Measurements from ENCODE around the gene DEFB124. TPM values are rescaled to one million over a fixed set of nuclear protein-coding genes. Genes with fewer than 3 reads are reported as not detected.

The DEFB124 gene
- total and polyA plus RNA-seq, 4 donors: 0.18 TPM; not detected in 3

GRCh38 chr20:31517373-31517772 is 42.4 kb upstream of the DEFB124 start:
- no peak overlapping the region for H3K4me3 ChIP-seq

DNA sequence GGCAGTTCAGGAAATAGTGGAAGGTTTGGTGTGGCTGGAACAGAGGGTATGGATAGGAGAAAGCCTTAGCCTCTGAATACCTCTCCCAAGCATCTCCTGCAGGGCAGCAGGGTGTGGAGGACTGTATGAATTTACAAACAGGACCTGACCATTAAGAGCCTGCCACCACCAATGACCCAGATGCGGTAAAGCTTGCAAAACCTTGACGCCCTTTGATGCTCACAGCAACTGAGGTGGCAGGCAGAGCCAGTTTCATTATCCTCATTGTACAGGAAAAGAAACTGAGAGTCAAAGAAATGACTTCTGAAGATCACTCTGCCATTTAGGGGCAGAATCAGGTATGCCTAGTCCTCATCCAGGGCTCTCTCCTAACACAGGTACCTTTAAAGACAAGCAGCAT is 41.7 kb upstream of the DEFB124 start:
- 72 to 76% methylated on average over 2 of the region's 2 CpGs for WGBS, 2 donors
- no peaks in the 10 kb centered on the region for H3K27me3 ChIP-seq (ENCODE audit: control insufficient read depth in 3 of 3, insufficient read depth in 3 of 3, low read length in 2 of 3)
- H3K4me1 ChIP-seq (ENCODE audit: control insufficient read depth in 5 of 5, insufficient read depth in 5 of 5, low read length in 5 of 5): peaks cover 11 to 19% (median 16%) of the 10 kb centered on the region in 5 donors
- H3K36me3 ChIP-seq (ENCODE audit: control insufficient read depth in 4 of 4, insufficient read depth in 4 of 4, low read length in 4 of 4): peaks cover 0 to 13% (median 9%) of the 10 kb centered on the region in 4 donors
- no peak overlapping the region for H3K27ac ChIP-seq (ENCODE audit: low read depth in 1 of 2, low read length in 1 of 2)
- TF ChIP-seq, protein P1, sequence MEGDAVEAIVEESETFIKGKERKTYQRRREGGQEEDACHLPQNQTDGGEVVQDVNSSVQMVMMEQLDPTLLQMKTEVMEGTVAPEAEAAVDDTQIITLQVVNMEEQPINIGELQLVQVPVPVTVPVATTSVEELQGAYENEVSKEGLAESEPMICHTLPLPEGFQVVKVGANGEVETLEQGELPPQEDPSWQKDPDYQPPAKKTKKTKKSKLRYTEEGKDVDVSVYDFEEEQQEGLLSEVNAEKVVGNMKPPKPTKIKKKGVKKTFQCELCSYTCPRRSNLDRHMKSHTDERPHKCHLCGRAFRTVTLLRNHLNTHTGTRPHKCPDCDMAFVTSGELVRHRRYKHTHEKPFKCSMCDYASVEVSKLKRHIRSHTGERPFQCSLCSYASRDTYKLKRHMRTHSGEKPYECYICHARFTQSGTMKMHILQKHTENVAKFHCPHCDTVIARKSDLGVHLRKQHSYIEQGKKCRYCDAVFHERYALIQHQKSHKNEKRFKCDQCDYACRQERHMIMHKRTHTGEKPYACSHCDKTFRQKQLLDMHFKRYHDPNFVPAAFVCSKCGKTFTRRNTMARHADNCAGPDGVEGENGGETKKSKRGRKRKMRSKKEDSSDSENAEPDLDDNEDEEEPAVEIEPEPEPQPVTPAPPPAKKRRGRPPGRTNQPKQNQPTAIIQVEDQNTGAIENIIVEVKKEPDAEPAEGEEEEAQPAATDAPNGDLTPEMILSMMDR (IDR thresholded peaks at IDR 0.05; ENCODE audit: control extremely low read depth, extremely low read depth): no peak
- H3K9me3 ChIP-seq (ENCODE audit: control insufficient read depth in 4 of 4, insufficient read depth in 3 of 4, low read length in 3 of 4): no peaks in the 10 kb centered on the region
- DNase-seq (no peak), ATAC-seq (ENCODE audit: insufficient read depth, low FRiP score) (no peak)
- no peak overlapping the region for H3K4me3 ChIP-seq
- no peak overlapping the region for H3K9ac ChIP-seq (ENCODE audit: insufficient read depth in 1 of 2, low read length in 2 of 2)

More at GRCh38 chr20:31517373-31517772, 42.4 kb upstream of the DEFB124 start:
- DNase-seq (no peak), ATAC-seq (ENCODE audit: insufficient read depth, low FRiP score) (no peak)
- H3K4me1 ChIP-seq (ENCODE audit: control insufficient read depth in 5 of 5, insufficient read depth in 5 of 5, low read length in 5 of 5): peaks cover 11 to 23% (median 16%) of the 10 kb centered on the region in 5 donors
- no peaks in the 10 kb centered on the region for H3K27me3 ChIP-seq (ENCODE audit: control insufficient read depth in 3 of 3, insufficient read depth in 3 of 3, low read length in 2 of 3)
- TF ChIP-seq, protein P1 (IDR thresholded peaks at IDR 0.05; ENCODE audit: control extremely low read depth, extremely low read depth): no peak
- WGBS, 2 donors: 69 to 75% methylated on average over 4 of the region's 4 CpGs
- peak overlapping the region in 1 of 2 donors; percentile 9 for H3K27ac ChIP-seq (ENCODE audit: low read depth in 1 of 2, low read length in 1 of 2)
- H3K36me3 ChIP-seq (ENCODE audit: control insufficient read depth in 4 of 4, insufficient read depth in 4 of 4, low read length in 4 of 4): peaks cover 0 to 13% (median 11%) of the 10 kb centered on the region in 4 donors
- no peaks in the 10 kb centered on the region for H3K9me3 ChIP-seq (ENCODE audit: control insufficient read depth in 4 of 4, insufficient read depth in 3 of 4, low read length in 3 of 4)
- H3K9ac ChIP-seq (ENCODE audit: insufficient read depth in 1 of 2, low read length in 2 of 2): no peak overlapping the region

GRCh38 chr20:31516166-31516565 is 41.2 kb upstream of the DEFB124 start:
- Histone ChIP-seq H3K9ac (ENCODE audit: insufficient read depth in 1 of 2, low read length in 2 of 2) (peak overlapping the region in 1 of 2 donors; percentile 63), H3K4me1 (ENCODE audit: control insufficient read depth in 5 of 5, insufficient read depth in 5 of 5, low read length in 5 of 5) (peaks cover 11 to 19% (median 16%) of the 10 kb centered on the region in 5 donors), H3K9me3 (ENCODE audit: control insufficient read depth in 4 of 4, insufficient read depth in 3 of 4, low read length in 3 of 4) (no peaks in the 10 kb centered on the region), H3K27me3 (ENCODE audit: control insufficient read depth in 3 of 3, insufficient read depth in 3 of 3, low read length in 2 of 3) (no peaks in the 10 kb centered on the region), H3K4me3 (no peak overlapping the region), H3K36me3 (ENCODE audit: control insufficient read depth in 4 of 4, insufficient read depth in 4 of 4, low read length in 4 of 4) (peaks cover 0 to 13% (median 9%) of the 10 kb centered on the region in 4 donors), H3K27ac (ENCODE audit: low read depth in 1 of 2, low read length in 1 of 2) (no peak overlapping the region)
- 90 to 95% methylated on average over 4 of the region's 4 CpGs for WGBS, 2 donors
- no peak for ATAC-seq (ENCODE audit: insufficient read depth, low FRiP score)
- DNase-seq: no peak
- TF ChIP-seq, protein P1 (IDR thresholded peaks at IDR 0.05; ENCODE audit: control extremely low read depth, extremely low read depth): no peak

GRCh38 chr20:31515775-31516107 is 40.8 kb upstream of the DEFB124 start:
- H3K9ac ChIP-seq (ENCODE audit: insufficient read depth in 1 of 2, low read length in 2 of 2): peak overlapping the region in 1 of 2 donors; percentile 81
- H3K27ac ChIP-seq (ENCODE audit: low read depth in 1 of 2, low read length in 1 of 2): peak overlapping the region in 1 of 2 donors; percentile 23
- H3K9me3 ChIP-seq (ENCODE audit: control insufficient read depth in 4 of 4, insufficient read depth in 3 of 4, low read length in 3 of 4): no peaks in the 10 kb centered on the region
- no peak for ATAC-seq (ENCODE audit: insufficient read depth, low FRiP score)
- H3K36me3 ChIP-seq (ENCODE audit: control insufficient read depth in 4 of 4, insufficient read depth in 4 of 4, low read length in 4 of 4): peaks cover 0 to 12% (median 8%) of the 10 kb centered on the region in 4 donors
- TF ChIP-seq, protein P1 (IDR thresholded peaks at IDR 0.05; ENCODE audit: control extremely low read depth, extremely low read depth): no peak
- no peak for DNase-seq
- peaks cover 11 to 18% (median 16%) of the 10 kb centered on the region in 5 donors for H3K4me1 ChIP-seq (ENCODE audit: control insufficient read depth in 5 of 5, insufficient read depth in 5 of 5, low read length in 5 of 5)
- 58 to 69% methylated on average over 3 of the region's 3 CpGs for WGBS, 2 donors
- peak overlapping the region; percentile 85 for H3K4me3 ChIP-seq
- H3K27me3 ChIP-seq (ENCODE audit: control insufficient read depth in 3 of 3, insufficient read depth in 3 of 3, low read length in 2 of 3): no peaks in the 10 kb centered on the region
